Measurements from ENCODE around the gene SPATA46.

DNA sequence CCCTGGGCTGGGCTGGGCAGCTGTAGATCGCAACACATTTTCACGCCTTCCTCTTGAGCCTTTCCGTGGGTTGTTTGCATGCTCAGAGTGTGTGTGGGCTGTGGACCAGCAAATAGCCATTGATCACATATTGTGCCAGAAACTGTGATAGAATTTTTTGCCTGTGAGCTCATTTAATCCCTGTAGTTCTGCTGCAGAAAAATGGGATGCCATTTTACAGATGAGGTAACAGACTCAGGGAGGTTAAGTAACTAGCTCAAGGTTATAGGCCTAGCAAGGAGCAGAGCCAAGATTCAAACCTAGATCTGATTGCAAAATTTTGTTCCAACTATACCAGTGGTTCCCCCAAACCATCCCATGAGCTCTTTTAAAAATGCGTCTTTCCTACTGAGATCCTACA lies 10.5 kb downstream of the SPATA46 start:
- TF ChIP-seq, protein P1, sequence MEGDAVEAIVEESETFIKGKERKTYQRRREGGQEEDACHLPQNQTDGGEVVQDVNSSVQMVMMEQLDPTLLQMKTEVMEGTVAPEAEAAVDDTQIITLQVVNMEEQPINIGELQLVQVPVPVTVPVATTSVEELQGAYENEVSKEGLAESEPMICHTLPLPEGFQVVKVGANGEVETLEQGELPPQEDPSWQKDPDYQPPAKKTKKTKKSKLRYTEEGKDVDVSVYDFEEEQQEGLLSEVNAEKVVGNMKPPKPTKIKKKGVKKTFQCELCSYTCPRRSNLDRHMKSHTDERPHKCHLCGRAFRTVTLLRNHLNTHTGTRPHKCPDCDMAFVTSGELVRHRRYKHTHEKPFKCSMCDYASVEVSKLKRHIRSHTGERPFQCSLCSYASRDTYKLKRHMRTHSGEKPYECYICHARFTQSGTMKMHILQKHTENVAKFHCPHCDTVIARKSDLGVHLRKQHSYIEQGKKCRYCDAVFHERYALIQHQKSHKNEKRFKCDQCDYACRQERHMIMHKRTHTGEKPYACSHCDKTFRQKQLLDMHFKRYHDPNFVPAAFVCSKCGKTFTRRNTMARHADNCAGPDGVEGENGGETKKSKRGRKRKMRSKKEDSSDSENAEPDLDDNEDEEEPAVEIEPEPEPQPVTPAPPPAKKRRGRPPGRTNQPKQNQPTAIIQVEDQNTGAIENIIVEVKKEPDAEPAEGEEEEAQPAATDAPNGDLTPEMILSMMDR (IDR thresholded peaks at IDR 0.05): no peak
- TF ChIP-seq POLR2A (IDR thresholded peaks at IDR 0.05): no peak
- TF ChIP-seq POLR2AphosphoS5 (IDR thresholded peaks at IDR 0.05): no peak

Data from breast epithelium (tissue), 3 donors.